PC-3 (cell line): ENCODE results near the gene EBP. TPM values are rescaled to one million over a fixed set of nuclear protein-coding genes. Genes with fewer than 3 reads are reported as not detected.
A peak's percentile ranks its signal among the peaks of the same experiment; 100 is the strongest.

Experiments
- ATAC-seq: fragments of 200-7000 bp; cut with Tn5 transposase; 2 replicates; pipeline ENCODE4 v1.9.1; 2020; ENCODE audit warnings: mild to moderate bottlenecking, moderate library complexity
- BruUV-seq: library from RNA; stranded (reverse); fragments of 400-500 nt; replicated peaks from 2 replicates; lab custom pipeline; 2021; lab: Mats Ljungman, UMichigan
- CTCF ChIA-PET: fragments of 300-600 bp; sonication (Branson Sonifier 250); formaldehyde crosslinking; loops from one replicate; lab custom pipeline; 2022; ENCODE audit warnings: antibody characterized with exemption; lab: Charles Lee
- POLR2A ChIA-PET: fragments of 300-600 bp; sonication (Branson Sonifier 250); formaldehyde crosslinking; loops from one replicate; lab custom pipeline; 2022; ENCODE audit warnings: antibody characterized with exemption; ENCODE audit not compliant: unreplicated experiment; lab: Charles Lee
- DNase-seq: peaks from one replicate; pipeline ENCODE4 v3.0.0-alpha.2; 2015
- H2AFZ ChIP-seq: fragments of 300-600 bp; sonication (generic); 2 replicates; pipeline ENCODE4 v1.6.0; 2016; ENCODE audit warnings: antibody characterized with exemption, low read length
- H3F3A ChIP-seq: fragments of 300-600 bp; sonication (generic); one replicate; pipeline ENCODE4 v1.6.0; 2017; ENCODE audit warnings: antibody characterized with exemption, low read length, control low read depth, mild to moderate bottlenecking; ENCODE audit not compliant: unreplicated experiment
- H3K27ac ChIP-seq: fragments of 300-600 bp; sonication (generic); 2 replicates; pipeline ENCODE4 v1.5.1; 2016; ENCODE audit warnings: mild to moderate bottlenecking, low read length
- H3K27me3 ChIP-seq: fragments of 300-600 bp; sonication (generic); 2 replicates; pipeline ENCODE4 v1.6.1; 2016; ENCODE audit warnings: low read length, mixed read lengths
- H3K36me3 ChIP-seq: fragments of 300-600 bp; sonication (generic); 2 replicates; pipeline ENCODE4 v1.6.1; 2016; ENCODE audit warnings: low read depth, mixed run types, low read length, mixed read lengths
- H3K4me1 ChIP-seq: fragments of 300-600 bp; sonication (generic); 2 replicates; pipeline ENCODE4 v1.5.1; 2016; ENCODE audit warnings: low read length; ENCODE audit not compliant: insufficient read depth
- H3K4me2 ChIP-seq: fragments of 300-600 bp; sonication (generic); 2 replicates; pipeline ENCODE4 v1.6.0; 2016; ENCODE audit warnings: low read length
- H3K4me3 ChIP-seq: fragments of 300-600 bp; sonication (generic); 2 replicates; pipeline ENCODE4 v1.5.1; 2016; ENCODE audit warnings: mild to moderate bottlenecking, low read length, mixed read lengths
- H3K79me2 ChIP-seq: fragments of 300-600 bp; sonication (generic); 2 replicates; pipeline ENCODE4 v1.6.1; 2017; ENCODE audit warnings: low read length, mixed read lengths
- H3K9ac ChIP-seq: fragments of 300-600 bp; sonication (generic); 2 replicates; pipeline ENCODE4 v1.6.0; 2016; ENCODE audit warnings: mild to moderate bottlenecking, low read length
- H3K9me2 ChIP-seq: fragments of 300-600 bp; sonication (generic); replicated peaks from 2 replicates; pipeline ENCODE4 v1.6.1; 2016; ENCODE audit warnings: mixed run types, low read length, mixed read lengths
- H3K9me3 ChIP-seq: fragments of 300-600 bp; sonication (generic); 2 replicates; pipeline ENCODE4 v1.6.1; 2016; ENCODE audit warnings: low read length, mixed read lengths
- H4K20me1 ChIP-seq: fragments of 300-600 bp; sonication (generic); 2 replicates; pipeline ENCODE4 v1.6.1; 2016; ENCODE audit warnings: low read length, mixed read lengths
- CTCF ChIP-seq: fragments of 300-600 bp; sonication (generic); conservative IDR thresholded peaks from 2 replicates; pipeline ENCODE4 v1.5.1; 2017; ENCODE audit warnings: antibody characterized with exemption, low read depth, mild to moderate bottlenecking, low read length
- EZH2 ChIP-seq: fragments of 300-600 bp; sonication (generic); IDR thresholded peaks from one replicate; pipeline ENCODE4 v1.6.1; 2017; ENCODE audit warnings: antibody characterized with exemption, mild to moderate bottlenecking, low read length; ENCODE audit not compliant: unreplicated experiment
- EZH2phosphoT487 ChIP-seq: fragments of 300-600 bp; sonication (generic); IDR thresholded peaks from 2 replicates; pipeline ENCODE4 v1.6.1; 2018; ENCODE audit warnings: mild to moderate bottlenecking, antibody characterized with exemption, low read length, borderline replicate concordance
- intact Hi-C: fragments of 100-400 bp; cut with micrococcal nuclease; formaldehyde crosslinking; loops from 2 replicates; pipeline ENCODE4 v1.9.0; 2023
- total RNA-seq: library from RNA; depleted of rRNA; stranded (reverse); fragments of >200 nt; gene quantifications from 2 replicates; pipeline ENCODE4 v1.2.3, GENCODE V29; 2014

EBP gene
- total RNA-seq, 1 experiment from 2014 or later: 307 TPM

GRCh38 chrX:48480142-48480541 is 41.5 kb upstream of the EBP start:
- Histone ChIP-seq H3K27ac (no peak overlapping the region), H3K4me2 (no peak overlapping the region), H3K9me2 (no peaks in the 10 kb centered on the region), H3K4me1 (peaks cover 9% of the 10 kb centered on the region), H3K79me2 (peaks cover 58% of the 10 kb centered on the region), H3K27me3 (no peaks in the 10 kb centered on the region), H3K36me3 (peaks cover 35% of the 10 kb centered on the region), H2AFZ (no peak overlapping the region), H3K4me3 (no peak overlapping the region), H3K9me3 (no peaks in the 10 kb centered on the region), H4K20me1 (peaks cover 10% of the 10 kb centered on the region; the same call in 1 of the 2 replicates), H3F3A (no peaks in the 10 kb centered on the region), H3K9ac (no peak overlapping the region)
- no TSS peak for BruUV-seq
- no peak for TF ChIP-seq EZH2
- no peak for TF ChIP-seq EZH2phosphoT487
- no peak for TF ChIP-seq CTCF
- intact Hi-C loops: no loop called here
- ChIA-PET POLR2A (no interaction called here), CTCF (no interaction called here)
- DNase-seq: no peak
- no peak for ATAC-seq

- Histone ChIP-seq H3K36me3 (peaks cover 39% of the 10 kb centered on the region), H4K20me1 (peaks cover 10% of the 10 kb centered on the region; the same call in 1 of the 2 replicates), H3K27me3 (no peaks in the 10 kb centered on the region), H3K4me3 (no peak overlapping the region), H2AFZ (no peak overlapping the region), H3K9me2 (no peaks in the 10 kb centered on the region), H3F3A (no peaks in the 10 kb centered on the region), H3K27ac (no peak overlapping the region), H3K9me3 (no peaks in the 10 kb centered on the region), H3K4me2 (no peak overlapping the region), H3K79me2 (peaks cover 54% of the 10 kb centered on the region), H3K9ac (no peak overlapping the region), H3K4me1 (peaks cover 8% of the 10 kb centered on the region; the same call in 1 of the 2 replicates)
- ChIA-PET CTCF (no interaction called here), POLR2A (no interaction called here)
- BruUV-seq: no TSS peak
- intact Hi-C loops: no loop called here
- ATAC-seq (no peak), DNase-seq (no peak)
- no peak for TF ChIP-seq EZH2phosphoT487
- TF ChIP-seq CTCF: no peak
- no peak for TF ChIP-seq EZH2
These were observed 41.0 kb upstream of the EBP start for GRCh38 chrX:48480583-48480982.

GRCh38 chrX:48482526-48482925 is 39.1 kb upstream of the EBP start:
- no peak overlapping the region for H3K4me2 ChIP-seq
- H3K9me3 ChIP-seq: no peaks in the 10 kb centered on the region
- no peaks in the 10 kb centered on the region for H3K27me3 ChIP-seq
- intact Hi-C loops: no loop called here
- no peak overlapping the region for H3K4me3 ChIP-seq
- H3K79me2 ChIP-seq: peaks cover 35% of the 10 kb centered on the region
- DNase-seq (no peak), ATAC-seq (no peak)
- no TSS peak for BruUV-seq
- H3F3A ChIP-seq: no peaks in the 10 kb centered on the region
- CTCF ChIA-PET: no interaction called here
- peaks cover 46% of the 10 kb centered on the region for H3K36me3 ChIP-seq
- H2AFZ ChIP-seq: no peak overlapping the region
- H3K9ac ChIP-seq: no peak overlapping the region
- TF ChIP-seq EZH2phosphoT487: no peak
- no peak for TF ChIP-seq EZH2
- H3K9me2 ChIP-seq: no peaks in the 10 kb centered on the region
- H3K27ac ChIP-seq: peak overlapping the region; percentile 51
- H4K20me1 ChIP-seq: peaks cover 4% of the 10 kb centered on the region; the same call in 1 of the 2 replicates
- H3K4me1 ChIP-seq: peaks cover 10% of the 10 kb centered on the region
- POLR2A ChIA-PET: no interaction called here
